NCI-H2196 (cell line): ENCODE results near the gene TMA7.

ENCODE experiments used
- DNase-seq: peaks from one replicate; lab custom pipeline; 2025; ENCODE audit not compliant: unreplicated experiment; lab: John Stamatoyannopoulos, UW

The TMA7 gene

GRCh38 chr3:48408823-48409281 lies 31.2 kb upstream of the TMA7 start:
- no peak for DNase-seq

GRCh38 chr3:48409291-48410201 lies 30.5 kb upstream of the TMA7 start:
- no peak for DNase-seq

- DNase-seq, result no peak
Observed at GRCh38 chr3:48410205-48411040, 29.6 kb upstream of the TMA7 start.

GRCh38 chr3:48411041-48411588 lies 28.9 kb upstream of the TMA7 start:
- no peak for DNase-seq

GRCh38 chr3:48411606-48412374 lies 28.3 kb upstream of the TMA7 start:
- no peak for DNase-seq

- DNase-seq, result no peak
Observed at GRCh38 chr3:48412375-48413001, 27.6 kb upstream of the TMA7 start.

- DNase-seq, result no peak
Observed at GRCh38 chr3:48413086-48413485, 27.0 kb upstream of the TMA7 start.

GRCh38 chr3:48413611-48414010 lies 26.4 kb upstream of the TMA7 start:
- DNase-seq, result no peak

- no peak for DNase-seq
Observed at GRCh38 chr3:48414376-48415250, 25.4 kb upstream of the TMA7 start.

- DNase-seq, result no peak
Observed at GRCh38 chr3:48415251-48415953, 24.7 kb upstream of the TMA7 start.

GRCh38 chr3:48416091-48416505 lies 24.0 kb upstream of the TMA7 start:
- no peak for DNase-seq

- no peak for DNase-seq
Observed at GRCh38 chr3:48416546-48416945, 23.5 kb upstream of the TMA7 start.

- no peak for DNase-seq
Observed at GRCh38 chr3:48417529-48418108, 22.4 kb upstream of the TMA7 start.

GRCh38 chr3:48418140-48418539 lies 21.9 kb upstream of the TMA7 start:
- DNase-seq, result no peak

GRCh38 chr3:48418651-48419050 lies 21.4 kb upstream of the TMA7 start:
- no peak for DNase-seq

GRCh38 chr3:48419149-48419548 lies 20.9 kb upstream of the TMA7 start:
- no peak for DNase-seq

- no peak for DNase-seq
Observed at GRCh38 chr3:48419597-48419996, 20.5 kb upstream of the TMA7 start.

- DNase-seq, result no peak
Observed at GRCh38 chr3:48420561-48420960, 19.5 kb upstream of the TMA7 start.
